H9 (cell line): ENCODE data around the gene DNAJB4. TPM values are rescaled to one million over a fixed set of nuclear protein-coding genes. Genes with fewer than 3 reads are reported as not detected.

Experiments
- DNase-seq: peaks from one replicate; pipeline ENCODE4 v3.0.0-alpha.2; 2017
- H2AFZ ChIP-seq: one replicate; pipeline ENCODE4 v1.6.1; 2013; ENCODE audit warnings: mild to moderate bottlenecking, low read length, control low read depth, moderate library complexity
- H2AK5ac ChIP-seq: 2 replicates; pipeline ENCODE4 v1.6.1; 2013; ENCODE audit warnings: low read length, control low read depth, mixed read lengths; ENCODE audit not compliant: insufficient read length
- H2BK120ac ChIP-seq: one replicate; pipeline ENCODE4 v1.6.1; 2013; ENCODE audit warnings: low read depth, mild to moderate bottlenecking, low read length, control low read depth, inconsistent platforms; ENCODE audit not compliant: poor library complexity, severe bottlenecking
- H2BK12ac ChIP-seq: 2 replicates; pipeline ENCODE4 v1.6.1; 2013; ENCODE audit warnings: low read length, control low read depth, mixed read lengths, low read depth; ENCODE audit not compliant: insufficient read length
- H2BK15ac ChIP-seq: 2 replicates; pipeline ENCODE4 v1.6.1; 2013; ENCODE audit warnings: low read depth, low read length, control low read depth
- H2BK20ac ChIP-seq: one replicate; pipeline ENCODE4 v1.6.1; 2013; ENCODE audit warnings: low read depth, mild to moderate bottlenecking, low read length, control low read depth, inconsistent platforms; ENCODE audit not compliant: poor library complexity, severe bottlenecking
- H2BK5ac ChIP-seq: 2 replicates; pipeline ENCODE4 v1.6.1; 2013; ENCODE audit warnings: low read length, control low read depth, mixed read lengths; ENCODE audit not compliant: insufficient read length
- H3K14ac ChIP-seq: 2 replicates; pipeline ENCODE4 v1.6.1; 2013; ENCODE audit warnings: low read length, control low read depth; ENCODE audit not compliant: insufficient read depth
- H3K18ac ChIP-seq: 2 replicates; pipeline ENCODE4 v1.6.1; 2013; ENCODE audit warnings: low read depth, mild to moderate bottlenecking, mixed read lengths, low read length, control low read depth; ENCODE audit not compliant: insufficient read length
- H3K23ac ChIP-seq: 2 replicates; pipeline ENCODE4 v1.6.1; 2013; ENCODE audit warnings: low read length, control low read depth, mixed read lengths, low read depth; ENCODE audit not compliant: insufficient read length
- H3K23me2 ChIP-seq: 2 replicates; pipeline ENCODE4 v1.6.1; 2013; ENCODE audit warnings: low read depth, mild to moderate bottlenecking, mixed read lengths, low read length, control low read depth; ENCODE audit not compliant: insufficient read length, poor library complexity, severe bottlenecking
- H3K27ac ChIP-seq: 2 replicates; pipeline ENCODE4 v1.5.1; 2013; ENCODE audit warnings: low read length, control low read depth, mixed read lengths, low read depth; ENCODE audit not compliant: insufficient read length
- H3K27me3 ChIP-seq: 2 replicates; pipeline ENCODE4 v1.6.1; 2013; ENCODE audit warnings: low read length, control low read depth, inconsistent platforms; ENCODE audit not compliant: insufficient read depth
- H3K4ac ChIP-seq: 2 replicates; pipeline ENCODE4 v1.6.1; 2013; ENCODE audit warnings: low read depth, mild to moderate bottlenecking, control low read depth, inconsistent platforms, low read length, moderate library complexity
- H3K4me1 ChIP-seq: 2 replicates; pipeline ENCODE4 v1.6.1; 2013; ENCODE audit warnings: low read length, control low read depth, inconsistent platforms; ENCODE audit not compliant: insufficient read depth
- H3K4me2 ChIP-seq: 2 replicates; pipeline ENCODE4 v1.6.1; 2013; ENCODE audit warnings: low read length, control low read depth, mixed read lengths; ENCODE audit not compliant: insufficient read length, insufficient read depth
- H3K56ac ChIP-seq: 2 replicates; pipeline ENCODE4 v1.6.1; 2013; ENCODE audit warnings: low read depth, mild to moderate bottlenecking, mixed read lengths, low read length, control low read depth; ENCODE audit not compliant: insufficient read length
- H3K79me1 ChIP-seq: 2 replicates; pipeline ENCODE4 v1.6.1; 2013; ENCODE audit warnings: low read depth, mild to moderate bottlenecking, moderate library complexity, low read length, control low read depth, inconsistent platforms; ENCODE audit not compliant: insufficient read depth, poor library complexity, severe bottlenecking
- H3K79me2 ChIP-seq: 2 replicates; pipeline ENCODE4 v1.6.1; 2013; ENCODE audit warnings: low read length, control low read depth, inconsistent platforms; ENCODE audit not compliant: insufficient read depth
- H3K9ac ChIP-seq: 2 replicates; pipeline ENCODE4 v1.6.1; 2013; ENCODE audit warnings: low read length, control low read depth, mixed read lengths; ENCODE audit not compliant: insufficient read length; ENCODE audit errors: extremely low read depth
- H3K9me3 ChIP-seq: one replicate; pipeline ENCODE4 v1.6.1; 2013; ENCODE audit warnings: low read depth, low read length, inconsistent platforms; ENCODE audit not compliant: control insufficient read depth
- H3T11ph ChIP-seq: one replicate; pipeline ENCODE4 v1.6.1; 2013; ENCODE audit warnings: mild to moderate bottlenecking, low read length, control low read depth, inconsistent platforms
- H4K20me1 ChIP-seq: one replicate; pipeline ENCODE4 v1.6.1; 2013; ENCODE audit not compliant: control insufficient read depth, insufficient read length, insufficient read depth
- H4K5ac ChIP-seq: 2 replicates; pipeline ENCODE4 v1.6.1; 2013; ENCODE audit warnings: low read depth, mild to moderate bottlenecking, mixed read lengths, low read length, control low read depth; ENCODE audit not compliant: insufficient read length
- H4K8ac ChIP-seq: replicated peaks from 2 replicates; pipeline ENCODE4 v1.6.1; 2013; ENCODE audit warnings: low read length, control low read depth, mixed read lengths, low read depth; ENCODE audit not compliant: insufficient read length
- H4K91ac ChIP-seq: 2 replicates; pipeline ENCODE4 v1.6.1; 2013; ENCODE audit warnings: low read depth, mild to moderate bottlenecking, moderate library complexity, mixed read lengths, low read length, control low read depth; ENCODE audit not compliant: insufficient read length
- H3K27ac Mint-ChIP-seq, 3 experiments: 2 replicates in 2 of 3; 3 replicates in 1 of 3; pipeline ENCODE4 v1.8.0; 2020 to 2021; ENCODE audit warnings: mixed read lengths in 3 of 3, mild to moderate bottlenecking in 1 of 3, moderate library complexity in 1 of 3
- H3K27me3 Mint-ChIP-seq: 2 replicates; pipeline ENCODE4 v1.8.0; 2021; ENCODE audit warnings: low read depth, mild to moderate bottlenecking, moderate library complexity, mixed read lengths
- H3K36me3 Mint-ChIP-seq, 3 experiments: 2 replicates in 2 of 3; 3 replicates in 1 of 3; pipeline ENCODE4 v1.8.0; 2020 to 2021; ENCODE audit warnings: low read depth in 3 of 3, mixed read lengths in 3 of 3; ENCODE audit not compliant: insufficient read depth in 1 of 3
- H3K4me1 Mint-ChIP-seq, 2 experiments: 2 replicates each; pipeline ENCODE4 v1.8.0; 2020; ENCODE audit warnings: mixed read lengths in 2 of 2
- H3K4me3 Mint-ChIP-seq, 2 experiments: 2 replicates in 1 of 2; 3 replicates in 1 of 2; pipeline ENCODE4 v1.8.0; 2020 to 2021; ENCODE audit warnings: mild to moderate bottlenecking in 2 of 2, mixed read lengths in 2 of 2, moderate library complexity in 1 of 2
- H3K9me3 Mint-ChIP-seq, 2 experiments: 2 replicates in 1 of 2; 3 replicates in 1 of 2; pipeline ENCODE4 v1.8.0; 2020; ENCODE audit warnings: mild to moderate bottlenecking in 2 of 2, mixed read lengths in 2 of 2, moderate library complexity in 1 of 2
- CTCF ChIP-seq: fragments of 200-600 bp; sonication (generic); conservative IDR thresholded peaks from 3 replicates; pipeline ENCODE4 v1.8.0; 2021; ENCODE audit warnings: antibody characterized with exemption, mild to moderate bottlenecking
- WGBS: extraction: QIAGEN DNeasy Blood & Tissue Kit; methylation state at CpG from one replicate; pipeline ENCODE4 v1.1.7; 2013; ENCODE audit warnings: missing lambda C conversion rate, low lambda C conversion rate, mixed read lengths; ENCODE audit not compliant: insufficient read length; ENCODE audit errors: extremely low coverage; 5-methylcytosine and 5-hydroxymethylcytosine counted together
- total RNA-seq: library from RNA; stranded (reverse); gene quantifications from 2 replicates; pipeline ENCODE4 v1.2.1, GENCODE V29; 2021

DNAJB4 gene
- total RNA-seq, 1 experiment from 2014 or later: 8.1 TPM

- no CpG with 5 or more reads among the region's 13 CpGs for WGBS
- Histone ChIP-seq H3K4ac (no peak overlapping the region), H3K4me1 (no peaks in the 10 kb centered on the region; the same call in 1 of the 2 replicates), H2BK15ac (no peak overlapping the region), H3K18ac (no peak overlapping the region), H3K4me2 (peak overlapping the region; percentile 86), H3K56ac (no peak overlapping the region), H2AFZ (no peak overlapping the region), H3K23me2 (peaks cover 6% of the 10 kb centered on the region), H3K9ac (peak overlapping the region; percentile 80), H3K79me1 (no peaks in the 10 kb centered on the region), H2AK5ac (no peak overlapping the region), H4K8ac (no peak overlapping the region), H4K20me1 (no peaks in the 10 kb centered on the region), H3K14ac (no peak overlapping the region), H2BK5ac (no peak overlapping the region), H2BK120ac (no peak overlapping the region), H2BK12ac (no peak overlapping the region), H3K27me3 (no peaks in the 10 kb centered on the region), H3K23ac (no peak overlapping the region), H3K27ac (no peak overlapping the region), H3K9me3 (no peaks in the 10 kb centered on the region), H3T11ph (no peak overlapping the region), H4K91ac (no peak overlapping the region), H4K5ac (no peak overlapping the region), H3K79me2 (peaks cover 60% of the 10 kb centered on the region; the same call in 1 of the 2 replicates), H2BK20ac (no peak overlapping the region)
- TF ChIP-seq CTCF: no peak
- Mint-ChIP-seq H3K27ac (peak overlapping the region in 2 of 3 experiments; percentile 57 to 89), H3K27me3 (no peaks in the 10 kb centered on the region), H3K4me3 (no peak overlapping the region), H3K9me3 (no peaks in the 10 kb centered on the region), H3K36me3 (peaks cover 20% of the 10 kb centered on the region in 3 experiments), H3K4me1 (peaks cover 38 to 50% of the 10 kb centered on the region in 2 experiments)
- DNase-seq: no peak
Observed at GRCh38 chr1:77976433-77977076, 28.2 kb upstream of the DNAJB4 start.
